H9 (cell line): ENCODE results near the gene ZNRF2. TPM values are rescaled to one million over a fixed set of nuclear protein-coding genes. Genes with fewer than 3 reads are reported as not detected.

Experiments
- DNase-seq: peaks from one replicate; pipeline ENCODE4 v3.0.0-alpha.2; 2017
- H2AFZ ChIP-seq: one replicate; pipeline ENCODE4 v1.6.1; 2013; ENCODE audit warnings: mild to moderate bottlenecking, low read length, control low read depth, moderate library complexity
- H2AK5ac ChIP-seq: 2 replicates; pipeline ENCODE4 v1.6.1; 2013; ENCODE audit warnings: low read length, control low read depth, mixed read lengths; ENCODE audit not compliant: insufficient read length
- H2BK120ac ChIP-seq: one replicate; pipeline ENCODE4 v1.6.1; 2013; ENCODE audit warnings: low read depth, mild to moderate bottlenecking, low read length, control low read depth, inconsistent platforms; ENCODE audit not compliant: poor library complexity, severe bottlenecking
- H2BK12ac ChIP-seq: 2 replicates; pipeline ENCODE4 v1.6.1; 2013; ENCODE audit warnings: low read length, control low read depth, mixed read lengths, low read depth; ENCODE audit not compliant: insufficient read length
- H2BK15ac ChIP-seq: 2 replicates; pipeline ENCODE4 v1.6.1; 2013; ENCODE audit warnings: low read depth, low read length, control low read depth
- H2BK20ac ChIP-seq: one replicate; pipeline ENCODE4 v1.6.1; 2013; ENCODE audit warnings: low read depth, mild to moderate bottlenecking, low read length, control low read depth, inconsistent platforms; ENCODE audit not compliant: poor library complexity, severe bottlenecking
- H2BK5ac ChIP-seq: 2 replicates; pipeline ENCODE4 v1.6.1; 2013; ENCODE audit warnings: low read length, control low read depth, mixed read lengths; ENCODE audit not compliant: insufficient read length
- H3K14ac ChIP-seq: 2 replicates; pipeline ENCODE4 v1.6.1; 2013; ENCODE audit warnings: low read length, control low read depth; ENCODE audit not compliant: insufficient read depth
- H3K18ac ChIP-seq: 2 replicates; pipeline ENCODE4 v1.6.1; 2013; ENCODE audit warnings: low read depth, mild to moderate bottlenecking, mixed read lengths, low read length, control low read depth; ENCODE audit not compliant: insufficient read length
- H3K23ac ChIP-seq: 2 replicates; pipeline ENCODE4 v1.6.1; 2013; ENCODE audit warnings: low read length, control low read depth, mixed read lengths, low read depth; ENCODE audit not compliant: insufficient read length
- H3K23me2 ChIP-seq: 2 replicates; pipeline ENCODE4 v1.6.1; 2013; ENCODE audit warnings: low read depth, mild to moderate bottlenecking, mixed read lengths, low read length, control low read depth; ENCODE audit not compliant: insufficient read length, poor library complexity, severe bottlenecking
- H3K27ac ChIP-seq: 2 replicates; pipeline ENCODE4 v1.5.1; 2013; ENCODE audit warnings: low read length, control low read depth, mixed read lengths, low read depth; ENCODE audit not compliant: insufficient read length
- H3K27me3 ChIP-seq: 2 replicates; pipeline ENCODE4 v1.6.1; 2013; ENCODE audit warnings: low read length, control low read depth, inconsistent platforms; ENCODE audit not compliant: insufficient read depth
- H3K4ac ChIP-seq: 2 replicates; pipeline ENCODE4 v1.6.1; 2013; ENCODE audit warnings: low read depth, mild to moderate bottlenecking, control low read depth, inconsistent platforms, low read length, moderate library complexity
- H3K4me1 ChIP-seq: 2 replicates; pipeline ENCODE4 v1.6.1; 2013; ENCODE audit warnings: low read length, control low read depth, inconsistent platforms; ENCODE audit not compliant: insufficient read depth
- H3K4me2 ChIP-seq: 2 replicates; pipeline ENCODE4 v1.6.1; 2013; ENCODE audit warnings: low read length, control low read depth, mixed read lengths; ENCODE audit not compliant: insufficient read length, insufficient read depth
- H3K56ac ChIP-seq: 2 replicates; pipeline ENCODE4 v1.6.1; 2013; ENCODE audit warnings: low read depth, mild to moderate bottlenecking, mixed read lengths, low read length, control low read depth; ENCODE audit not compliant: insufficient read length
- H3K79me1 ChIP-seq: 2 replicates; pipeline ENCODE4 v1.6.1; 2013; ENCODE audit warnings: low read depth, mild to moderate bottlenecking, moderate library complexity, low read length, control low read depth, inconsistent platforms; ENCODE audit not compliant: insufficient read depth, poor library complexity, severe bottlenecking
- H3K79me2 ChIP-seq: 2 replicates; pipeline ENCODE4 v1.6.1; 2013; ENCODE audit warnings: low read length, control low read depth, inconsistent platforms; ENCODE audit not compliant: insufficient read depth
- H3K9ac ChIP-seq: 2 replicates; pipeline ENCODE4 v1.6.1; 2013; ENCODE audit warnings: low read length, control low read depth, mixed read lengths; ENCODE audit not compliant: insufficient read length; ENCODE audit errors: extremely low read depth
- H3K9me3 ChIP-seq: one replicate; pipeline ENCODE4 v1.6.1; 2013; ENCODE audit warnings: low read depth, low read length, inconsistent platforms; ENCODE audit not compliant: control insufficient read depth
- H3T11ph ChIP-seq: one replicate; pipeline ENCODE4 v1.6.1; 2013; ENCODE audit warnings: mild to moderate bottlenecking, low read length, control low read depth, inconsistent platforms
- H4K20me1 ChIP-seq: one replicate; pipeline ENCODE4 v1.6.1; 2013; ENCODE audit not compliant: control insufficient read depth, insufficient read length, insufficient read depth
- H4K5ac ChIP-seq: 2 replicates; pipeline ENCODE4 v1.6.1; 2013; ENCODE audit warnings: low read depth, mild to moderate bottlenecking, mixed read lengths, low read length, control low read depth; ENCODE audit not compliant: insufficient read length
- H4K8ac ChIP-seq: replicated peaks from 2 replicates; pipeline ENCODE4 v1.6.1; 2013; ENCODE audit warnings: low read length, control low read depth, mixed read lengths, low read depth; ENCODE audit not compliant: insufficient read length
- H4K91ac ChIP-seq: 2 replicates; pipeline ENCODE4 v1.6.1; 2013; ENCODE audit warnings: low read depth, mild to moderate bottlenecking, moderate library complexity, mixed read lengths, low read length, control low read depth; ENCODE audit not compliant: insufficient read length
- H3K27ac Mint-ChIP-seq, 3 experiments: 2 replicates in 2 of 3; 3 replicates in 1 of 3; pipeline ENCODE4 v1.8.0; 2020 to 2021; ENCODE audit warnings: mixed read lengths in 3 of 3, mild to moderate bottlenecking in 1 of 3, moderate library complexity in 1 of 3
- H3K27me3 Mint-ChIP-seq: 2 replicates; pipeline ENCODE4 v1.8.0; 2021; ENCODE audit warnings: low read depth, mild to moderate bottlenecking, moderate library complexity, mixed read lengths
- H3K36me3 Mint-ChIP-seq, 3 experiments: 2 replicates in 2 of 3; 3 replicates in 1 of 3; pipeline ENCODE4 v1.8.0; 2020 to 2021; ENCODE audit warnings: low read depth in 3 of 3, mixed read lengths in 3 of 3; ENCODE audit not compliant: insufficient read depth in 1 of 3
- H3K4me1 Mint-ChIP-seq, 2 experiments: 2 replicates each; pipeline ENCODE4 v1.8.0; 2020; ENCODE audit warnings: mixed read lengths in 2 of 2
- H3K4me3 Mint-ChIP-seq, 2 experiments: 2 replicates in 1 of 2; 3 replicates in 1 of 2; pipeline ENCODE4 v1.8.0; 2020 to 2021; ENCODE audit warnings: mild to moderate bottlenecking in 2 of 2, mixed read lengths in 2 of 2, moderate library complexity in 1 of 2
- H3K9me3 Mint-ChIP-seq, 2 experiments: 2 replicates in 1 of 2; 3 replicates in 1 of 2; pipeline ENCODE4 v1.8.0; 2020; ENCODE audit warnings: mild to moderate bottlenecking in 2 of 2, mixed read lengths in 2 of 2, moderate library complexity in 1 of 2
- WGBS: extraction: QIAGEN DNeasy Blood & Tissue Kit; methylation state at CpG from one replicate; pipeline ENCODE4 v1.1.7; 2013; ENCODE audit warnings: missing lambda C conversion rate, low lambda C conversion rate, mixed read lengths; ENCODE audit not compliant: insufficient read length; ENCODE audit errors: extremely low coverage; 5-methylcytosine and 5-hydroxymethylcytosine counted together
- total RNA-seq: library from RNA; stranded (reverse); gene quantifications from 2 replicates; pipeline ENCODE4 v1.2.1, GENCODE V29; 2021
- TF ChIP-seq, protein P1 (sequence below): fragments of 200-600 bp; sonication (generic); conservative IDR thresholded peaks from 3 replicates; pipeline ENCODE4 v1.8.0; 2021; ENCODE audit warnings: antibody characterized with exemption, mild to moderate bottlenecking

The ZNRF2 gene
- total RNA-seq, 1 experiment from 2014 or later, result 16.5 TPM

DNA sequence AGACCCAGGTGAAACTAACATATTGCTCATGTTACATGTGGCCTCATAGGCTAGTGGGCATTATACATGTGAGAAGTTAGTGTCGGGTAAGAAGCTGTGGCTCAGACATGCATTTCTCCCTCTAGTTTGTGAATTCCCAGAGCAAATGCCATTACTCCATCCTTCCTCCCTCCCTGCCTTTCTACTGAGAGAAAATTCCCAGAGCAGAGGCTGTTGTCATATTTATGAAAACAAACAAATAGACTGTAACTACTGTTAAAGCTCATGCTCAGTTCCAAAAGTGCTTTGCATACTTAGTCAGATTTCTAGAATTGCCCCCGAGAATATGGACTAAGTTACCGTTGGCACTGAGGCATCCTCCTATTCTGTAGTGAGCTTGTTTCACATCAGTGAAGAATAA is 29.0 kb downstream of the ZNRF2 start:
- Histone ChIP-seq H2BK20ac (no peak overlapping the region), H4K20me1 (no peaks in the 10 kb centered on the region), H3K23ac (no peak overlapping the region), H2BK120ac (no peak overlapping the region), H3K79me1 (no peaks in the 10 kb centered on the region), H2AK5ac (no peak overlapping the region), H3K9me3 (no peaks in the 10 kb centered on the region), H2AFZ (no peak overlapping the region), H3K14ac (no peak overlapping the region), H3T11ph (no peak overlapping the region), H3K9ac (no peak overlapping the region), H4K5ac (no peak overlapping the region), H3K4me1 (peaks cover 2% of the 10 kb centered on the region; the same call in 1 of the 2 replicates), H3K27ac (no peak overlapping the region), H3K18ac (no peak overlapping the region), H3K4me2 (no peak overlapping the region), H3K56ac (no peak overlapping the region), H3K4ac (no peak overlapping the region), H2BK15ac (no peak overlapping the region), H3K27me3 (no peaks in the 10 kb centered on the region), H3K79me2 (peaks cover 6% of the 10 kb centered on the region; the same call in 1 of the 2 replicates), H4K8ac (no peak overlapping the region), H3K23me2 (no peaks in the 10 kb centered on the region), H2BK12ac (no peak overlapping the region), H4K91ac (no peak overlapping the region), H2BK5ac (no peak overlapping the region)
- Mint-ChIP-seq H3K4me3 (no peak overlapping the region), H3K27ac (peak overlapping the region in 1 of 3 experiments; percentile 41; a peak in 2 of 7 replicates), H3K9me3 (no peaks in the 10 kb centered on the region), H3K36me3 (no peaks in the 10 kb centered on the region), H3K27me3 (no peaks in the 10 kb centered on the region), H3K4me1 (peaks cover 45 to 68% of the 10 kb centered on the region in 2 experiments)
- WGBS, result no CpG with 5 or more reads among the region's 3 CpGs
- DNase-seq, result no peak
- TF ChIP-seq, protein P1, sequence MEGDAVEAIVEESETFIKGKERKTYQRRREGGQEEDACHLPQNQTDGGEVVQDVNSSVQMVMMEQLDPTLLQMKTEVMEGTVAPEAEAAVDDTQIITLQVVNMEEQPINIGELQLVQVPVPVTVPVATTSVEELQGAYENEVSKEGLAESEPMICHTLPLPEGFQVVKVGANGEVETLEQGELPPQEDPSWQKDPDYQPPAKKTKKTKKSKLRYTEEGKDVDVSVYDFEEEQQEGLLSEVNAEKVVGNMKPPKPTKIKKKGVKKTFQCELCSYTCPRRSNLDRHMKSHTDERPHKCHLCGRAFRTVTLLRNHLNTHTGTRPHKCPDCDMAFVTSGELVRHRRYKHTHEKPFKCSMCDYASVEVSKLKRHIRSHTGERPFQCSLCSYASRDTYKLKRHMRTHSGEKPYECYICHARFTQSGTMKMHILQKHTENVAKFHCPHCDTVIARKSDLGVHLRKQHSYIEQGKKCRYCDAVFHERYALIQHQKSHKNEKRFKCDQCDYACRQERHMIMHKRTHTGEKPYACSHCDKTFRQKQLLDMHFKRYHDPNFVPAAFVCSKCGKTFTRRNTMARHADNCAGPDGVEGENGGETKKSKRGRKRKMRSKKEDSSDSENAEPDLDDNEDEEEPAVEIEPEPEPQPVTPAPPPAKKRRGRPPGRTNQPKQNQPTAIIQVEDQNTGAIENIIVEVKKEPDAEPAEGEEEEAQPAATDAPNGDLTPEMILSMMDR, result no peak
